Measurements from ENCODE around the gene CD3E. TPM values are rescaled to one million over a fixed set of nuclear protein-coding genes. Genes with fewer than 3 reads are reported as not detected.

The CD3E gene
- total and polyA plus RNA-seq, 2 donors from 2014 or later = 2.2 to 14.3 TPM

- intact Hi-C loops (cut with DNase I) = no loop called here
- DNase-seq (no peak), FAIRE-seq (no peak)
- peaks cover 0 to 2% (median 0%) of the 10 kb centered on the region in 3 donors for H3K4me1 ChIP-seq (ENCODE audit: control insufficient read depth in 2 of 3, insufficient read depth in 2 of 3, low read depth in 1 of 3, low read length in 3 of 3)
- H3K27me3 ChIP-seq (ENCODE audit: control insufficient read depth, insufficient read depth, low read length) = no peaks in the 10 kb centered on the region
- H3K9me3 ChIP-seq (ENCODE audit: control insufficient read depth in 2 of 3, insufficient read depth in 1 of 3, low read length in 3 of 3) = no peaks in the 10 kb centered on the region
- peaks cover 3 to 29% (median 23%) of the 10 kb centered on the region in 3 donors for H3K36me3 ChIP-seq (ENCODE audit: control insufficient read depth in 2 of 3, insufficient read depth in 3 of 3, low read length in 3 of 3)
- TF ChIP-seq, protein P1, sequence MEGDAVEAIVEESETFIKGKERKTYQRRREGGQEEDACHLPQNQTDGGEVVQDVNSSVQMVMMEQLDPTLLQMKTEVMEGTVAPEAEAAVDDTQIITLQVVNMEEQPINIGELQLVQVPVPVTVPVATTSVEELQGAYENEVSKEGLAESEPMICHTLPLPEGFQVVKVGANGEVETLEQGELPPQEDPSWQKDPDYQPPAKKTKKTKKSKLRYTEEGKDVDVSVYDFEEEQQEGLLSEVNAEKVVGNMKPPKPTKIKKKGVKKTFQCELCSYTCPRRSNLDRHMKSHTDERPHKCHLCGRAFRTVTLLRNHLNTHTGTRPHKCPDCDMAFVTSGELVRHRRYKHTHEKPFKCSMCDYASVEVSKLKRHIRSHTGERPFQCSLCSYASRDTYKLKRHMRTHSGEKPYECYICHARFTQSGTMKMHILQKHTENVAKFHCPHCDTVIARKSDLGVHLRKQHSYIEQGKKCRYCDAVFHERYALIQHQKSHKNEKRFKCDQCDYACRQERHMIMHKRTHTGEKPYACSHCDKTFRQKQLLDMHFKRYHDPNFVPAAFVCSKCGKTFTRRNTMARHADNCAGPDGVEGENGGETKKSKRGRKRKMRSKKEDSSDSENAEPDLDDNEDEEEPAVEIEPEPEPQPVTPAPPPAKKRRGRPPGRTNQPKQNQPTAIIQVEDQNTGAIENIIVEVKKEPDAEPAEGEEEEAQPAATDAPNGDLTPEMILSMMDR (IDR thresholded peaks at IDR 0.05; ENCODE audit: borderline replicate concordance, extremely low read depth, insufficient read depth) = no peak
- no peak overlapping the region for H3K9ac ChIP-seq (ENCODE audit: low read length in 3 of 3)
- no peak overlapping the region for H3K27ac ChIP-seq (ENCODE audit: low read depth in 2 of 2, low read length in 2 of 2)
- H3K4me3 ChIP-seq (ENCODE audit: low read length in 3 of 3) = no peak overlapping the region
Measured at GRCh38 chr11:118364956-118365615, 60.6 kb downstream of the CD3E start.

Other genes with a start within 250 kb of the CD3E start
- 234 TPM for gene TMPRSS4, start 227.7 kb upstream of the CD3E start, total RNA-seq
- gene TMPRSS4, start 227.7 kb upstream of the CD3E start, polyA plus RNA-seq (ENCODE audit: insufficient read depth, low read depth, low replicate concordance) = 27.8 TPM
- gene SMIM35, start 217.8 kb upstream of the CD3E start, total RNA-seq = not detected
- gene SMIM35, start 217.8 kb upstream of the CD3E start, polyA plus RNA-seq (ENCODE audit: insufficient read depth, low read depth, low replicate concordance) = 0.80 TPM
- 3.5 TPM for gene SCN4B, start 151.9 kb upstream of the CD3E start, total RNA-seq
- gene SCN4B, start 151.9 kb upstream of the CD3E start, polyA plus RNA-seq (ENCODE audit: insufficient read depth, low read depth, low replicate concordance) = 1.4 TPM
- 0.25 TPM for gene SCN2B, start 128.1 kb upstream of the CD3E start, total RNA-seq
- 0.54 TPM for gene SCN2B, start 128.1 kb upstream of the CD3E start, polyA plus RNA-seq (ENCODE audit: insufficient read depth, low read depth, low replicate concordance)
- gene JAML, start 79.7 kb upstream of the CD3E start, total RNA-seq = 17.1 TPM
- 2.5 TPM for gene JAML, start 79.7 kb upstream of the CD3E start, polyA plus RNA-seq (ENCODE audit: insufficient read depth, low read depth, low replicate concordance)
- gene MPZL3, start 52.4 kb upstream of the CD3E start, total RNA-seq = 10.0 TPM
- gene MPZL3, start 52.4 kb upstream of the CD3E start, polyA plus RNA-seq (ENCODE audit: insufficient read depth, low read depth, low replicate concordance) = 1.7 TPM
- gene MPZL2, start 40.4 kb upstream of the CD3E start, total RNA-seq = 111 TPM
- 16.8 TPM for gene MPZL2, start 40.4 kb upstream of the CD3E start, polyA plus RNA-seq (ENCODE audit: insufficient read depth, low read depth, low replicate concordance)
- 8.7 TPM for gene CD3D, start 38.0 kb downstream of the CD3E start, total RNA-seq
- gene CD3D, start 38.0 kb downstream of the CD3E start, polyA plus RNA-seq (ENCODE audit: insufficient read depth, low read depth, low replicate concordance) = 1.4 TPM
- 4.8 TPM for gene CD3G, start 39.6 kb downstream of the CD3E start, total RNA-seq
- 0.45 TPM for gene CD3G, start 39.6 kb downstream of the CD3E start, polyA plus RNA-seq (ENCODE audit: insufficient read depth, low read depth, low replicate concordance)
- gene UBE4A, start 54.9 kb downstream of the CD3E start, total RNA-seq = 39.2 TPM
- gene UBE4A, start 54.9 kb downstream of the CD3E start, polyA plus RNA-seq (ENCODE audit: insufficient read depth, low read depth, low replicate concordance) = 11.2 TPM
- gene ATP5MG, start 96.9 kb downstream of the CD3E start, total RNA-seq = 173 TPM
- 811 TPM for gene ATP5MG, start 96.9 kb downstream of the CD3E start, polyA plus RNA-seq (ENCODE audit: insufficient read depth, low read depth, low replicate concordance)
- 85.1 TPM for gene KMT2A, start 131.8 kb downstream of the CD3E start, total RNA-seq
- 5.6 TPM for gene KMT2A, start 131.8 kb downstream of the CD3E start, polyA plus RNA-seq (ENCODE audit: insufficient read depth, low read depth, low replicate concordance)
- gene TTC36, start 222.7 kb downstream of the CD3E start, total RNA-seq = 1.1 TPM
- gene TTC36, start 222.7 kb downstream of the CD3E start, polyA plus RNA-seq (ENCODE audit: insufficient read depth, low read depth, low replicate concordance) = 12.7 TPM
- gene TMEM25, start 226.5 kb downstream of the CD3E start, total RNA-seq = 30.7 TPM
- 36.8 TPM for gene TMEM25, start 226.5 kb downstream of the CD3E start, polyA plus RNA-seq (ENCODE audit: insufficient read depth, low read depth, low replicate concordance)